ENCODE results near the gene NRN1L.

DNA sequence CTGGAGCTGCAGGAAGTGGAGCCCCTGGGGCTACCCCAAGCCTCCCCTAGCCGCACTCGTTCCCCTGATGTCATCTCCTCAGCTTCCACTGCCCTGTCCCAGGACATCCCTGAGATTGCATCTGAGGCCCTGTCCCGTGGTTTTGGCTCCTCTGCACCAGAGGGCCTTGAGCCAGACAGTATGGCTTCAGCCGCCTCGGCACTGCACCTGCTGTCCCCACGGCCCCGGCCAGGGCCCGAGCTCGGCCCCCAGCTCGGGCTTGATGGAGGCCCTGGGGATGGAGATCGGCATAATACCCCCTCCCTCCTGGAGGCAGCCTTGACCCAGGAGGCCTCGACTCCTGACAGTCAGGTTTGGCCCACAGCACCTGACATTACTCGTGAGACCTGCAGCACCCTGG, 4.1 kb upstream of the NRN1L start:
- no peak for TF ChIP-seq POLR2AphosphoS5 (IDR thresholded peaks at IDR 0.05; ENCODE audit: low read depth, low read length)
- TF ChIP-seq CTCF (IDR thresholded peaks at IDR 0.05): no peak
- no peak for TF ChIP-seq REST (IDR thresholded peaks at IDR 0.05; ENCODE audit: insufficient read depth in 1 of 2, low read depth in 2 of 2, low read length in 1 of 2)
- no peak for TF ChIP-seq SIN3A (IDR thresholded peaks at IDR 0.05; ENCODE audit: borderline replicate concordance, insufficient read depth, low read depth, low read length)

Data from Panc1 (cell line).